ENCODE data around the gene CFL1. TPM values are rescaled to one million over a fixed set of nuclear protein-coding genes. Genes with fewer than 3 reads are reported as not detected.

The CFL1 gene
- total RNA-seq, 1 donor from 2014 or later = 288 TPM

GRCh38 chr11:65872586-65873317, 14.8 kb upstream of the CFL1 start, which contains the start of gene EFEMP2:
Gene EFEMP2 (minus strand): TSS chr11:65872800. CDS start chr11:65872354, 446 bp downstream.
- DNase-seq = peak; percentile 69
- ATAC-seq (ENCODE audit: poor library complexity) = peak; percentile 42
- intact Hi-C loops (cut with DNase I) = no loop called here

GRCh38 chr11:65871811-65872548, 14.0 kb upstream of the CFL1 start:
- intact Hi-C loops (cut with DNase I) = no loop called here
- peak; percentile 56 for DNase-seq
- peak; percentile 9 for ATAC-seq (ENCODE audit: poor library complexity)

- DNase-seq (peak; percentile 76), ATAC-seq (ENCODE audit: poor library complexity) (no peak)
- intact Hi-C loops (cut with DNase I) = no loop called here
Observed at GRCh38 chr11:65870706-65871681, 13.0 kb upstream of the CFL1 start.

GRCh38 chr11:65870307-65870658, 12.3 kb upstream of the CFL1 start:
- intact Hi-C loops (cut with DNase I) = no loop called here
- DNase-seq (peak; percentile 37), ATAC-seq (ENCODE audit: poor library complexity) (no peak)

GRCh38 chr11:65869643-65870306, 11.8 kb upstream of the CFL1 start:
- peak; percentile 42 for DNase-seq
- ATAC-seq (ENCODE audit: poor library complexity) = no peak
- intact Hi-C loops (cut with DNase I) = no loop called here

- no peak for ATAC-seq (ENCODE audit: poor library complexity)
- no peak for DNase-seq
- intact Hi-C loops (cut with DNase I) = no loop called here
Observed at GRCh38 chr11:65868907-65869306, 10.9 kb upstream of the CFL1 start.

GRCh38 chr11:65868076-65868667, 10.2 kb upstream of the CFL1 start:
- DNase-seq = peak; percentile 40
- intact Hi-C loops (cut with DNase I) = no loop called here
- no peak for ATAC-seq (ENCODE audit: poor library complexity)

- DNase-seq = peak; percentile 56
- intact Hi-C loops (cut with DNase I) = no loop called here
- ATAC-seq (ENCODE audit: poor library complexity) = no peak
Observed at GRCh38 chr11:65867284-65868071, 9.5 kb upstream of the CFL1 start.

- intact Hi-C loops (cut with DNase I) = no loop called here
- DNase-seq (peak; percentile 41), ATAC-seq (ENCODE audit: poor library complexity) (no peak)
Observed at GRCh38 chr11:65866509-65867283, 8.7 kb upstream of the CFL1 start.

GRCh38 chr11:65865550-65866172, 7.7 kb upstream of the CFL1 start:
- intact Hi-C loops (cut with DNase I) = no loop called here
- DNase-seq (peak; percentile 32), ATAC-seq (ENCODE audit: poor library complexity) (no peak)

- peak; percentile 23 for DNase-seq
- ATAC-seq (ENCODE audit: poor library complexity) = no peak
- intact Hi-C loops (cut with DNase I) = no loop called here
Observed at GRCh38 chr11:65864706-65865471, 6.9 kb upstream of the CFL1 start.

- DNase-seq (no peak), ATAC-seq (ENCODE audit: poor library complexity) (no peak)
- intact Hi-C loops (cut with DNase I) = no loop called here
Observed at GRCh38 chr11:65863889-65864705, 6.1 kb upstream of the CFL1 start.

- intact Hi-C loops (cut with DNase I) = no loop called here
- no peak for ATAC-seq (ENCODE audit: poor library complexity)
- DNase-seq = no peak
Observed at GRCh38 chr11:65862941-65863888, 5.2 kb upstream of the CFL1 start.
